ENCODE data around the gene CYTH2. TPM values are rescaled to one million over a fixed set of nuclear protein-coding genes. Genes with fewer than 3 reads are reported as not detected.

The CYTH2 gene
- polyA plus RNA-seq, 3 donors: 21.3 to 48.2 (median 21.7) TPM

DNA sequence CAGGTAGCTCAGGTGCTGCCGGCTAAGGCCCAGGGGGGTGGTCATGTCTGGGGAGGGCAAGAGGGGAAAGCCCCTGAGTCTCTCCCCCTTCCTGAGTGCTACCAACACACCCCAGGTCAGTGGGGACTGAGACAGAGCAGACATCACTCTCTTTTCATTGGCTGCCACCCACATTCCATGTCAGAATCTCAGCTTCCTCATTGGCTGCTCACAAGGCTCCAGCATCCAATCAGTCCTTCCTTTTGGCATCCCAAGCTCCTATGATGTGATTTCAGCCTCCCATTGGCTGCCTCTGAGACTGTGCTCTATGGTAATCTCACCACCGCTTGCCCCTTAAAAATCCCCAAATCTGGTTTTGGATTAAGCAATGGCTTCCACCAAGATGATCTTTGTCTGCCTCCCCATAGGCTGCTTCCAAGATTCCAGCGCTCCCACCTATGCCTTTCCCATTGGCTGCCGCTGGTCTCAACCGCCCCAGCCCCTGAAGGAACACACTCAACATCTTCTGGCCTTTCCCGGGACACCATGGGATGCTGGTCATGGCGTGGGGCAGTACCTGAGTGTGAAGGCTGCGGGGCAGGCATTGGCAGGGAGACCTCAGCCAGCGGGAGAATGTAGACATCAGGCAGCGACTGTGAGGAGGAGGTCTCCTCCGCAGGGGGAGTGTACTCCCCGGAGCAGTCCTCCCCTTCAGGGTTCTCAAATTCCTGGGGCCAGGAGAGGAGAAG is 40.5 kb downstream of the CYTH2 start:
- intact Hi-C loops (cut with micrococcal nuclease): loop anchor here in 1 of 2 donors (5.0 kb wide), 1 partner anchor 78 kb away; no protein-coding TSS in a partner anchor
- no peak for DNase-seq
- H3K4me1 ChIP-seq (ENCODE audit: control insufficient read depth in 1 of 2, insufficient read depth in 2 of 2, low read length in 2 of 2): peaks cover 11 to 19% of the 10 kb centered on the region in 2 donors
- H3K4me3 ChIP-seq (replicated peaks in 1 of 3; ENCODE audit: low read depth in 2 of 3, low read length in 3 of 3): no peak overlapping the region
- no peak overlapping the region for H2AFZ ChIP-seq (ENCODE audit: insufficient read depth, low read depth, low read length, poor library complexity, severe bottlenecking)
- H3K36me3 ChIP-seq (replicated peaks in 1 of 2; ENCODE audit: control insufficient read depth in 1 of 2, insufficient read depth in 2 of 2, low read length in 2 of 2): no peaks in the 10 kb centered on the region
- H3K27ac Mint-ChIP-seq: peak overlapping the region in 1 of 7 donors; percentile 7
- H3K9me3 ChIP-seq (replicated peaks in 1 of 2; ENCODE audit: control insufficient read depth in 1 of 2, insufficient read depth in 1 of 2, low read length in 2 of 2): peaks cover 4 to 11% of the 10 kb centered on the region in 2 donors
- WGBS (ENCODE audit: insufficient coverage): 96% methylated on average over 2 of the region's 12 CpGs
- no peaks in the 10 kb centered on the region for H3K79me2 ChIP-seq (ENCODE audit: insufficient read depth, low read length)
- no peak overlapping the region for H3K9ac ChIP-seq (ENCODE audit: insufficient read depth, low read length, poor library complexity, severe bottlenecking)
- TF ChIP-seq, protein P1, sequence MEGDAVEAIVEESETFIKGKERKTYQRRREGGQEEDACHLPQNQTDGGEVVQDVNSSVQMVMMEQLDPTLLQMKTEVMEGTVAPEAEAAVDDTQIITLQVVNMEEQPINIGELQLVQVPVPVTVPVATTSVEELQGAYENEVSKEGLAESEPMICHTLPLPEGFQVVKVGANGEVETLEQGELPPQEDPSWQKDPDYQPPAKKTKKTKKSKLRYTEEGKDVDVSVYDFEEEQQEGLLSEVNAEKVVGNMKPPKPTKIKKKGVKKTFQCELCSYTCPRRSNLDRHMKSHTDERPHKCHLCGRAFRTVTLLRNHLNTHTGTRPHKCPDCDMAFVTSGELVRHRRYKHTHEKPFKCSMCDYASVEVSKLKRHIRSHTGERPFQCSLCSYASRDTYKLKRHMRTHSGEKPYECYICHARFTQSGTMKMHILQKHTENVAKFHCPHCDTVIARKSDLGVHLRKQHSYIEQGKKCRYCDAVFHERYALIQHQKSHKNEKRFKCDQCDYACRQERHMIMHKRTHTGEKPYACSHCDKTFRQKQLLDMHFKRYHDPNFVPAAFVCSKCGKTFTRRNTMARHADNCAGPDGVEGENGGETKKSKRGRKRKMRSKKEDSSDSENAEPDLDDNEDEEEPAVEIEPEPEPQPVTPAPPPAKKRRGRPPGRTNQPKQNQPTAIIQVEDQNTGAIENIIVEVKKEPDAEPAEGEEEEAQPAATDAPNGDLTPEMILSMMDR (IDR thresholded peaks at IDR 0.05): no peak
- H3K9me3 Mint-ChIP-seq: peaks cover 0 to 9% (median 6%) of the 10 kb centered on the region in 7 donors
- H3K4me2 ChIP-seq (replicated peaks; ENCODE audit: extremely low read depth, low read length, poor library complexity, severe bottlenecking): no peak overlapping the region
- H3K4me3 Mint-ChIP-seq: peak overlapping the region in 1 of 2 donors; percentile 74
- H3K36me3 Mint-ChIP-seq: peaks cover 0 to 5% of the 10 kb centered on the region in 2 donors
- no peaks in the 10 kb centered on the region for H4K20me1 ChIP-seq (ENCODE audit: insufficient read depth, low read length)
- H3K27ac ChIP-seq (ENCODE audit: low read depth in 1 of 2, low read length in 2 of 2): no peak overlapping the region
- H3K4me1 Mint-ChIP-seq: peaks cover 11% of the 10 kb centered on the region
- peaks cover 7 to 33% (median 18%) of the 10 kb centered on the region in 3 donors for H3K27me3 Mint-ChIP-seq (ENCODE audit: low read depth in 3 of 3)
- peaks cover 20 to 37% of the 10 kb centered on the region in 2 donors for H3K27me3 ChIP-seq (ENCODE audit: control insufficient read depth in 2 of 2, insufficient read depth in 2 of 2, low read length in 2 of 2)

DNA sequence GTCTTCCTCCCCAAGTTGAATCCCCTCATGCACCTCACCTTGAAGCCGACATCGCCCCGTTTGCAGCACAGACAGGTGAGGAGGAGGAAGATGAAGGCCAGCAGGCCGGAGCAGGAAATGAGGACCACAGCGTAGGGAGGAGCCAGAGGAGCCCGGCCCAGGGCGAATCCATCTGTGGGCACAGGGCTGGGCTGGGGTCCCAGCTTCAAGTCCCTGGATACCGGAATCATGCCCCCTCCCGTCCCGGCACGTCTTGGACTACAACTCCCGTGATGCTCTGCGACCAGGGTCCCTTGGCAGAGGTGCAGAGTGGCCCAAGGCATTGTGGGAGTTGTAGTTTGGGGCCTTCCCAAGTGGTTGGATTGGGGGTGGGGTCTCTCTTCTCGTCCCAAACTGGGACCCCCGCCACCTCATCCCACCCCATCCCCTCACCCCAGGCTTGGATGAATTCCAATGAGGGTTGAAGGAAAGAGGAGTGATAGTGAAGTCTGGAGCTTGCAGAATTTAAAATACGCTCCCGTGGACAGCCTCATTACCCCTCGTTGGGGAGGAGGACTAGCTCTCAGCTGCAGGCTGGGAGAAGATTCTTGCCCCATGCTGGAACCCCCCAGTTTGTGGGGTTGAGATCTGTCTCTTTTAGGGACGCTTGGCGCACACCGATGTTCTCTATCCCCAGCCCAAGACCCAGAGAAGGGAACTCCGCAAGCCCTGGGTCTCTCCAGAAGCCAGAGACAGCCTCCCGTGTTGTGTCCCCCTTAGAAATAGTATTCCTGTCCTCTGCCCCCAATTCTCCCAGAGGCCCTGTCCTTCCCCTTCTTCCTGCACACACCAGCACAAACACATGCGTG is 41.5 kb downstream of the CYTH2 start:
- peaks cover 0 to 5% of the 10 kb centered on the region in 2 donors for H3K36me3 Mint-ChIP-seq
- H3K4me2 ChIP-seq (replicated peaks; ENCODE audit: extremely low read depth, low read length, poor library complexity, severe bottlenecking): no peak overlapping the region

More for the DNA sequence above, 41.5 kb downstream of the CYTH2 start:
- intact Hi-C loops (cut with micrococcal nuclease): no loop called here
- Histone ChIP-seq H3K4me3 (replicated peaks in 1 of 3; ENCODE audit: low read depth in 2 of 3, low read length in 3 of 3) (no peak overlapping the region), H3K27ac (ENCODE audit: low read depth in 1 of 2, low read length in 2 of 2) (no peak overlapping the region), H3K79me2 (ENCODE audit: insufficient read depth, low read length) (no peaks in the 10 kb centered on the region), H3K9me3 (replicated peaks in 1 of 2; ENCODE audit: control insufficient read depth in 1 of 2, insufficient read depth in 1 of 2, low read length in 2 of 2) (peaks cover 4 to 11% of the 10 kb centered on the region in 2 donors), H3K36me3 (replicated peaks in 1 of 2; ENCODE audit: control insufficient read depth in 1 of 2, insufficient read depth in 2 of 2, low read length in 2 of 2) (no peaks in the 10 kb centered on the region), H3K9ac (ENCODE audit: insufficient read depth, low read length, poor library complexity, severe bottlenecking) (no peak overlapping the region), H3K4me1 (ENCODE audit: control insufficient read depth in 1 of 2, insufficient read depth in 2 of 2, low read length in 2 of 2) (peaks cover 11 to 19% of the 10 kb centered on the region in 2 donors), H3K27me3 (ENCODE audit: control insufficient read depth in 2 of 2, insufficient read depth in 2 of 2, low read length in 2 of 2) (peaks cover 20 to 37% of the 10 kb centered on the region in 2 donors), H4K20me1 (ENCODE audit: insufficient read depth, low read length) (no peaks in the 10 kb centered on the region), H2AFZ (ENCODE audit: insufficient read depth, low read depth, low read length, poor library complexity, severe bottlenecking) (no peak overlapping the region)
- H3K27ac Mint-ChIP-seq: peak overlapping the region in 1 of 7 donors; percentile 46
- DNase-seq: peak; percentile 25 to 54 (median 53)
- TF ChIP-seq, protein P1 (IDR thresholded peaks at IDR 0.05): no peak
- H3K4me1 Mint-ChIP-seq: peaks cover 11% of the 10 kb centered on the region
- peaks cover 7 to 33% (median 18%) of the 10 kb centered on the region in 3 donors for H3K27me3 Mint-ChIP-seq (ENCODE audit: low read depth in 3 of 3)
- H3K4me3 Mint-ChIP-seq: peak overlapping the region in 1 of 2 donors; percentile 74
- WGBS (ENCODE audit: insufficient coverage): 14% methylated on average over 18 of the region's 24 CpGs
- peaks cover 0 to 9% (median 6%) of the 10 kb centered on the region in 7 donors for H3K9me3 Mint-ChIP-seq
